ENCODE measurements around the gene CWC22.
A peak's percentile ranks its signal among the peaks of the same experiment; 100 is the strongest.
"Not testable (repeated sequence)": the region's sequence is repeated elsewhere in the genome, so short reads cannot be mapped to it uniquely, and the experiment has no call there.

CWC22 gene

GRCh38 chr2:180006781-180007579, at the start of gene CWC22:
Gene CWC22, minus strand, starts transcription at chr2:180007297. Its CDS starts 13,956 bp downstream, at chr2:179993341.
- DNase-seq (ENCODE audit: low spot score): peak; percentile 80

GRCh38 chr2:180056367-180057118, 49.4 kb upstream of the CWC22 start:
- no peak for DNase-seq (ENCODE audit: low spot score)

GRCh38 chr2:180054576-180054975, 47.5 kb upstream of the CWC22 start:
- DNase-seq (ENCODE audit: low spot score): not testable (repeated sequence)

GRCh38 chr2:180050246-180050645, 43.1 kb upstream of the CWC22 start:
- no peak for DNase-seq (ENCODE audit: low spot score)

GRCh38 chr2:180048251-180048650, 41.2 kb upstream of the CWC22 start:
- no peak for DNase-seq (ENCODE audit: low spot score)

- DNase-seq (ENCODE audit: low spot score): no peak
These were observed 39.7 kb upstream of the CWC22 start for GRCh38 chr2:180046776-180047175.

GRCh38 chr2:180046202-180046601, 39.1 kb upstream of the CWC22 start:
- DNase-seq (ENCODE audit: low spot score): no peak

GRCh38 chr2:180040146-180040925, 33.2 kb upstream of the CWC22 start:
- no peak for DNase-seq (ENCODE audit: low spot score)

- DNase-seq (ENCODE audit: low spot score): no peak
These were observed 31.9 kb upstream of the CWC22 start for GRCh38 chr2:180038997-180039396.

- no peak for DNase-seq (ENCODE audit: low spot score)
These were observed 27.1 kb upstream of the CWC22 start for GRCh38 chr2:180033993-180034894.

GRCh38 chr2:180029575-180029974, 22.5 kb upstream of the CWC22 start:
- no peak for DNase-seq (ENCODE audit: low spot score)

- no peak for DNase-seq (ENCODE audit: low spot score)
These were observed 14.8 kb upstream of the CWC22 start for GRCh38 chr2:180021850-180022249.

GRCh38 chr2:180017784-180018183, 10.7 kb upstream of the CWC22 start:
- no peak for DNase-seq (ENCODE audit: low spot score)

GRCh38 chr2:180016937-180017336, 9.8 kb upstream of the CWC22 start:
- DNase-seq (ENCODE audit: low spot score): no peak

- no peak for DNase-seq (ENCODE audit: low spot score)
These were observed 9.0 kb upstream of the CWC22 start for GRCh38 chr2:180015951-180016709.

- DNase-seq (ENCODE audit: low spot score): no peak
These were observed 5.4 kb upstream of the CWC22 start for GRCh38 chr2:180012523-180012922.

GRCh38 chr2:180010701-180011100, 3.6 kb upstream of the CWC22 start:
- no peak for DNase-seq (ENCODE audit: low spot score)

GRCh38 chr2:180006231-180006630, 866 bp downstream of the CWC22 start:
- DNase-seq (ENCODE audit: low spot score): no peak

- not testable (repeated sequence) for DNase-seq (ENCODE audit: low spot score)
These were observed 1.6 kb downstream of the CWC22 start for GRCh38 chr2:180005465-180005864.

- DNase-seq (ENCODE audit: low spot score): no peak
These were observed 2.4 kb downstream of the CWC22 start for GRCh38 chr2:180004731-180005130.

GRCh38 chr2:180003559-180003958, 3.5 kb downstream of the CWC22 start:
- DNase-seq (ENCODE audit: low spot score): no peak
